ENCODE measurements around the gene TRAK1.
A peak's percentile ranks its signal among the peaks of the same experiment; 100 is the strongest.

Gene TRAK1

DNA sequence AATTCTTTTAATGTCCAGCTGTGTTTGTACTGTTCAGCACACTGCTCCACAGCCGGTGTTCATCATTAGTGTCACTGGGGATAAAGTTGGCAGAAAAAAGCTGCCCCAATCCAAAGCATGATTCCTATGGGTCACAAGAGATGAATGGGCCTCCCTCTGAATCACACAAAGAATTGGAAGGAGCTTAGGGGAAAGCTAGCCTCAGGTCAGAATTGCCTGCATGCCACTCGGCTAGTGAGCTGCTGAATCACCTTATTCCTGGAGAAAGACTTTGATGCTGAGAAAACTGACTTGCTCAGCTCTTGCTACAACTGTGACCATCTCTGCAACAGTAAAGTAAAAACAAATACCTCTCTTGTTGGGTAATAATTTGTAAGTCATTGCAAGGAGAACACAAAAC, 171.4 kb downstream of the TRAK1 start:
- DNase-seq = no peak

GRCh38 chr3:42263354-42264346, 172.5 kb downstream of the TRAK1 start:
- DNase-seq = peak; percentile 13

GRCh38 chr3:42264399-42265058, 173.4 kb downstream of the TRAK1 start:
- peak; percentile 34 for DNase-seq

- DNase-seq = no peak
Measured at GRCh38 chr3:42265059-42265991, 174.2 kb downstream of the TRAK1 start.

DNA sequence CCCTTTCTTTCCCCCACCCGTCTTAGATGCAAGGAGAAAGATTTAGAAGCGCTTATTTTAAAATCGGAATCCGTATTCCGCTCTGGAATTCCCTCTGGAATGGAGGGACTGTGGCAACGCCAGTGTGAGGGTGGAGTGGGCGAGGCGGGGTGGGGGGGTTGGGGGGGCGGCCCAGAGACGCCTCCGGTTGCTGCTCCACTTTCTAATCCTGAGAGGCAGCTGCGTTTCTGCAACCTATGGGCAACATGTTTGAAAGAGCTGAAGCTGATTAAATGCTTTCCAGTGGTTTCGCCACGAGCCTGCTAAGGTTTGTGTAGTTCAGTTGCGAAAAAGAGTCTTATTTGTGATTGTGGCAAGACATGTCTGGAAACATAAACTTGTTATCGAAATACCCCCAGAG, 174.9 kb downstream of the TRAK1 start, which contains the start of gene CCK:
Gene CCK, minus strand, starts transcription at position 101 of the 400 bp plus-strand sequence. CDS start 2,555 bp downstream, outside the sequence.
- no peak for DNase-seq

DNA sequence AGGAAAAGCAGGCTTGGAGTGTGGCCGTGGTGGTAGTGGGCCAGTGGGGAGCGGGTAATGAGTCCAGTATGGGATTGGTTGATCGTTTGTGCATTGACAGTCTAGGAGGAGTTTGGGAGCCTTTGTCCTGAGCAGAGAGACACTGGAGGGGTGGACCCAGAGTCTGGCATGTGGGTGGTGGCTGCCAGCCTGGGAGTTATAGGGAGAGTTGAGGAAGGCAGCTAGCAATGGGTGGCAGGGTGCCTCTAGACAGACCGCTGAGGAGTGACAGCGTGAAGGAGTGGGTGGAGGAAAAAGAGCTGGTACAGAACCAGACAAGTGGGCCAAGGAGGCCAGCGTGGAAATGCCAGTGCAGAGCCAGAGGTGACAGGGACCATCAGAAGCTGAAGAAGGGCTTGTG, 176.7 kb downstream of the TRAK1 start:
- DNase-seq = no peak

DNA sequence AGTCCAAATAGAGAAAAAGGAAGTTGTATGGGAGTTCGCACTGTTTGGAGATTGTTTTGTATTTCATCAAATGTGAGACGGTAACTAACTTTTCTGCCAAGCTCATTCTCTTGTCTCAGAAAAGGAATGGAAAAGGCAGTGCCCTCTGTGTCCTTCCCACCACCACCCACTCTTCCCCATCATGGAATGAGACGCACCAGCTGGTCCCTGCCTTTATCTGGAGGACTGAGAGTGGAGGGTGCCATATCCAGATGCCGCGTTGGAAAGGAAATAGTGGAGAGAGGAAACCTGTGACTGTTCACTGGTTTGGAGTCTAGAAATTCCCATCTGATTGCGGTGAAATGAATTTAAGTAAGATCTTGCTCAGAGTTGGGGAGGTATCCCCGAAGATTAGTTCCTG, 178.5 kb downstream of the TRAK1 start:
- DNase-seq = no peak

- no peak for DNase-seq
Measured at GRCh38 chr3:42270561-42270960, 179.4 kb downstream of the TRAK1 start.

DNA sequence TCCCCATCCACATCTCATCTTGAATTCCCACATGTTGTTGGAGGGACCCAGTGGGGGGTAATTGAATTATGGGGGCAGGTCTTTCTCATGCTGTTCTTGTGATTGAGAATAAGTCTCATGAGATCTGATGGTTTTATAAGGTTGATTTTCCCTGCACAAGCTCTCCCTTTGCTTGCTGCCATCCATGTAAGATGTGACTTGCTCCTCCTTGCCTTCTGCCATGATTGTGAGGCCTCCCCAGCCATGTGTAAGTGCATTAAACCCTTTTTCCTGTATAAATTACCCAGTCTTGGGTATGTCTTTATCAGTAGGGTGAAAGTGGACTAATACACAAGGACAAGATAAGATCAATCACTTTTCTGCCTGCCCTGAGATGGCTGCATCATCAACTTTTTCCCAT, 180.6 kb downstream of the TRAK1 start:
- DNase-seq = no peak

DNA sequence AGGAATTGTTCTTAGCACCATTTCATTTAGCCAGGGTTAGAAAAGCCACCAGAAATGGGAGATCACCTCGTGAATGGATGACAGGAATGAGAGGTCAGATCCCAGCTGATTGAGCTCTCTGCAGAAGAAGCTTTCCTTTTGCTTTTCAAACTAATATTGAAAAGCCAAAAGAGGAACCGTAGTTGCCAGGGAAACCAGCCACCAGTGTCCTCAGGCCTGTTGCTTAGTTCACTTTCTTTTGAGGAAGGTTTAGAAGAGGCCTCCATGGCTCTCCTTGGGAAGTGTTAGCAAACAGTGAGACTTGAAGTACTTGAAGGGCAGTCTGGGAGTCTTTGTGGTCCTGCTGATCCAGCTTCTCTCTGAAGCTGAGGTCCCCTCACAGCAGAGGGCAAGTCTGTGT, 182.2 kb downstream of the TRAK1 start:
- DNase-seq = peak; percentile 39

GRCh38 chr3:42274266-42274665, 183.1 kb downstream of the TRAK1 start:
- no peak for DNase-seq

- DNase-seq = no peak
Measured at GRCh38 chr3:42275217-42275616, 184.1 kb downstream of the TRAK1 start.

All from hematopoietic multipotent progenitor cell treated with erythropoietin and hydrocortisone succinate and interleukin-3 and kit ligand, for 4 days (in vitro differentiated cells).